Measurements from ENCODE around the gene SULT2A1. TPM values are rescaled to one million over a fixed set of nuclear protein-coding genes. Genes with fewer than 3 reads are reported as not detected.

The SULT2A1 gene
- total RNA-seq, 1 experiment from 2014 or later: 0.27 TPM

DNA sequence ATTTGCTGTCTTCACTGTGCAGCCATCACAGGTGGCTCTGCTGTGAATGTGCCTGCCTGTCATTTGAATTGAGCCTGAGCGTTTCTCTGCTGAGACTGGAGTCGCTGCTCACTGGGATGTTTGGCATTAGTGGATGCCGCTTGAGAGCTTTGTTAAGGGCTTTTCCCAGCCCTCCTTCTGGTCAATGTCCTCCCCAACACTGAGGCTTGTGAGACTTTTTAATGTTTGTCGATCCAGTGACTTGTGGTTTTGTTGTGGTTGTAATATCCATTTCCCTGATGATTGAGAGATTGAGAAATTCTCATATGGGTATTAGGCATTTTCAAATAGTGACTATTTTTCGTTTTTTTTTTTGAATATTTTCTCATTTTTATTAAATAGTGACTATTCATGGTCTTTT is 24.5 kb downstream of the SULT2A1 start:
- DNase-seq (ENCODE audit: low read depth, low spot score) (no peak), ATAC-seq (no peak)
- no peak overlapping the region for H3K9ac ChIP-seq (ENCODE audit: low read length)
- no peak overlapping the region for H2AFZ ChIP-seq (ENCODE audit: low read depth, low read length, poor library complexity, severe bottlenecking)
- RAD21 ChIA-PET (ENCODE audit: low non-redundant PET in 1 of 2, low total read pairs in 2 of 2, uncharacterized antibody in 2 of 2, unreplicated experiment in 2 of 2): no interaction called here
- H3K4me3 ChIP-seq (replicated peaks in 1 of 2; ENCODE audit: low read depth in 1 of 2, low read length in 2 of 2): no peak overlapping the region
- H3K27ac ChIP-seq (ENCODE audit: low read depth, low read length): no peak overlapping the region
- TF ChIP-seq, protein P1, sequence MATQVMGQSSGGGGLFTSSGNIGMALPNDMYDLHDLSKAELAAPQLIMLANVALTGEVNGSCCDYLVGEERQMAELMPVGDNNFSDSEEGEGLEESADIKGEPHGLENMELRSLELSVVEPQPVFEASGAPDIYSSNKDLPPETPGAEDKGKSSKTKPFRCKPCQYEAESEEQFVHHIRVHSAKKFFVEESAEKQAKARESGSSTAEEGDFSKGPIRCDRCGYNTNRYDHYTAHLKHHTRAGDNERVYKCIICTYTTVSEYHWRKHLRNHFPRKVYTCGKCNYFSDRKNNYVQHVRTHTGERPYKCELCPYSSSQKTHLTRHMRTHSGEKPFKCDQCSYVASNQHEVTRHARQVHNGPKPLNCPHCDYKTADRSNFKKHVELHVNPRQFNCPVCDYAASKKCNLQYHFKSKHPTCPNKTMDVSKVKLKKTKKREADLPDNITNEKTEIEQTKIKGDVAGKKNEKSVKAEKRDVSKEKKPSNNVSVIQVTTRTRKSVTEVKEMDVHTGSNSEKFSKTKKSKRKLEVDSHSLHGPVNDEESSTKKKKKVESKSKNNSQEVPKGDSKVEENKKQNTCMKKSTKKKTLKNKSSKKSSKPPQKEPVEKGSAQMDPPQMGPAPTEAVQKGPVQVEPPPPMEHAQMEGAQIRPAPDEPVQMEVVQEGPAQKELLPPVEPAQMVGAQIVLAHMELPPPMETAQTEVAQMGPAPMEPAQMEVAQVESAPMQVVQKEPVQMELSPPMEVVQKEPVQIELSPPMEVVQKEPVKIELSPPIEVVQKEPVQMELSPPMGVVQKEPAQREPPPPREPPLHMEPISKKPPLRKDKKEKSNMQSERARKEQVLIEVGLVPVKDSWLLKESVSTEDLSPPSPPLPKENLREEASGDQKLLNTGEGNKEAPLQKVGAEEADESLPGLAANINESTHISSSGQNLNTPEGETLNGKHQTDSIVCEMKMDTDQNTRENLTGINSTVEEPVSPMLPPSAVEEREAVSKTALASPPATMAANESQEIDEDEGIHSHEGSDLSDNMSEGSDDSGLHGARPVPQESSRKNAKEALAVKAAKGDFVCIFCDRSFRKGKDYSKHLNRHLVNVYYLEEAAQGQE (IDR thresholded peaks at IDR 0.05; ENCODE audit: low read depth): no peak
- TF ChIP-seq, protein P2, sequence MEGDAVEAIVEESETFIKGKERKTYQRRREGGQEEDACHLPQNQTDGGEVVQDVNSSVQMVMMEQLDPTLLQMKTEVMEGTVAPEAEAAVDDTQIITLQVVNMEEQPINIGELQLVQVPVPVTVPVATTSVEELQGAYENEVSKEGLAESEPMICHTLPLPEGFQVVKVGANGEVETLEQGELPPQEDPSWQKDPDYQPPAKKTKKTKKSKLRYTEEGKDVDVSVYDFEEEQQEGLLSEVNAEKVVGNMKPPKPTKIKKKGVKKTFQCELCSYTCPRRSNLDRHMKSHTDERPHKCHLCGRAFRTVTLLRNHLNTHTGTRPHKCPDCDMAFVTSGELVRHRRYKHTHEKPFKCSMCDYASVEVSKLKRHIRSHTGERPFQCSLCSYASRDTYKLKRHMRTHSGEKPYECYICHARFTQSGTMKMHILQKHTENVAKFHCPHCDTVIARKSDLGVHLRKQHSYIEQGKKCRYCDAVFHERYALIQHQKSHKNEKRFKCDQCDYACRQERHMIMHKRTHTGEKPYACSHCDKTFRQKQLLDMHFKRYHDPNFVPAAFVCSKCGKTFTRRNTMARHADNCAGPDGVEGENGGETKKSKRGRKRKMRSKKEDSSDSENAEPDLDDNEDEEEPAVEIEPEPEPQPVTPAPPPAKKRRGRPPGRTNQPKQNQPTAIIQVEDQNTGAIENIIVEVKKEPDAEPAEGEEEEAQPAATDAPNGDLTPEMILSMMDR (IDR thresholded peaks at IDR 0.05 in 2 of 3, conservative IDR thresholded peaks at IDR 0.05 in 1 of 3; ENCODE audit: borderline replicate concordance in 1 of 3, insufficient read depth in 1 of 3, low read depth in 2 of 3, low read length in 2 of 3): no peak
- TF ChIP-seq, protein P3, sequence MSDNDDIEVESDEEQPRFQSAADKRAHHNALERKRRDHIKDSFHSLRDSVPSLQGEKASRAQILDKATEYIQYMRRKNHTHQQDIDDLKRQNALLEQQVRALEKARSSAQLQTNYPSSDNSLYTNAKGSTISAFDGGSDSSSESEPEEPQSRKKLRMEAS (IDR thresholded peaks at IDR 0.05): no peak
- no peak for TF ChIP-seq POLR2AphosphoS5 (IDR thresholded peaks at IDR 0.05; ENCODE audit: low read depth, low read length)
- TF ChIP-seq ZFX (IDR thresholded peaks at IDR 0.05): no peak
- TF ChIP-seq EZH2 (IDR thresholded peaks at IDR 0.05): no peak
- peaks cover 22 to 33% of the 10 kb centered on the region in 2 experiments for H3K4me1 ChIP-seq (ENCODE audit: control insufficient read depth in 1 of 2, insufficient read depth in 2 of 2, low read length in 2 of 2)
- no peaks in the 10 kb centered on the region for H3K79me2 ChIP-seq (ENCODE audit: insufficient read depth, low read length)
- intact Hi-C loops (cut with micrococcal nuclease): loop anchor here (2.0 to 5.0 kb wide), 2 partner anchors 49 to 71 kb away; no protein-coding TSS in a partner anchor
- BruUV-seq (replicated peaks): no TSS peak
- POLR2A ChIA-PET: no interaction called here
- H3K9me2 ChIP-seq (ENCODE audit: insufficient read depth): no peaks in the 10 kb centered on the region
- H3K36me3 ChIP-seq (ENCODE audit: control insufficient read depth in 1 of 2, insufficient read depth in 2 of 2, low read length in 2 of 2): no peaks in the 10 kb centered on the region
- no peaks in the 10 kb centered on the region for H4K20me1 ChIP-seq (ENCODE audit: insufficient read depth)
- CTCF ChIA-PET: no interaction called here
- no peak overlapping the region for H3K4me2 ChIP-seq (ENCODE audit: low read length)
- no peaks in the 10 kb centered on the region for H3K27me3 ChIP-seq (ENCODE audit: insufficient read depth, low read length)
- H3K9me3 ChIP-seq (ENCODE audit: control insufficient read depth in 1 of 2, insufficient read depth in 1 of 2, low read depth in 1 of 2, low read length in 2 of 2): no peaks in the 10 kb centered on the region
